GM19023 (cell line): ENCODE measurements around the gene FALEC.

Source experiments
- ATAC-seq: cut with Tn5 transposase; IDR thresholded peaks from one replicate; pipeline ENCODE4 v1.9.1; 2021; ENCODE audit warnings: mild to moderate bottlenecking, moderate library complexity; ENCODE audit not compliant: unreplicated experiment

Gene FALEC

GRCh38 chr1:150544204-150544603 lies 28.7 kb downstream of the FALEC start:
- no peak for ATAC-seq

GRCh38 chr1:150545486-150546032 lies 30.0 kb downstream of the FALEC start:
- no peak for ATAC-seq

GRCh38 chr1:150546294-150546937 lies 30.9 kb downstream of the FALEC start:
- ATAC-seq = no peak

GRCh38 chr1:150548324-150548631 lies 32.7 kb downstream of the FALEC start:
- no peak for ATAC-seq

- ATAC-seq = peak; percentile 48
Measured at GRCh38 chr1:150548632-150549495, 33.3 kb downstream of the FALEC start, which contains the start of gene ADAMTSL4. TSS of gene ADAMTSL4 (plus strand) at chr1:150549408. CDS start at chr1:150552289, 2,881 bp downstream.

GRCh38 chr1:150549496-150550221 lies 34.1 kb downstream of the FALEC start:
- no peak for ATAC-seq

- no peak for ATAC-seq
Measured at GRCh38 chr1:150550222-150551050, 34.9 kb downstream of the FALEC start.

GRCh38 chr1:150551051-150551783 lies 35.7 kb downstream of the FALEC start:
- no peak for ATAC-seq

GRCh38 chr1:150551784-150552127 lies 36.2 kb downstream of the FALEC start:
- no peak for ATAC-seq

- ATAC-seq = no peak
Measured at GRCh38 chr1:150552128-150552910, 36.8 kb downstream of the FALEC start.

GRCh38 chr1:150552911-150553289 lies 37.3 kb downstream of the FALEC start:
- no peak for ATAC-seq

- no peak for ATAC-seq
Measured at GRCh38 chr1:150553392-150554085, 38.0 kb downstream of the FALEC start.

GRCh38 chr1:150554086-150554452 lies 38.5 kb downstream of the FALEC start:
- ATAC-seq = no peak

GRCh38 chr1:150555198-150555970 lies 39.8 kb downstream of the FALEC start:
- ATAC-seq = no peak

GRCh38 chr1:150555971-150556865 lies 40.7 kb downstream of the FALEC start:
- no peak for ATAC-seq

GRCh38 chr1:150557065-150557600 lies 41.6 kb downstream of the FALEC start:
- ATAC-seq = no peak

GRCh38 chr1:150557813-150558212 lies 42.3 kb downstream of the FALEC start:
- no peak for ATAC-seq
